Breast epithelium (tissue), 4 donors: ENCODE measurements around the gene DOK5. TPM values are rescaled to one million over a fixed set of nuclear protein-coding genes. Genes with fewer than 3 reads are reported as not detected.

Experiments used
- DNase-seq, 2 donors: peaks; one replicate each; pipeline ENCODE4 v3.0.0-alpha.2; 2019; ENCODE audit warnings: low spot score in 2 of 2
- H3K27ac ChIP-seq, 2 donors: fragments of 200-600 bp; sonication (generic) in 1 of 2; one replicate each; pipeline ENCODE4 v1.5.1; 2016 to 2019; ENCODE audit warnings: mild to moderate bottlenecking in 1 of 2
- H3K27me3 ChIP-seq, 2 donors: fragments of 200-600 bp; sonication (generic) in 1 of 2; one replicate each; pipeline versions ENCODE4 v1.5.1 to v1.6.0; 2017 to 2019; ENCODE audit warnings: control low read depth in 1 of 2, mild to moderate bottlenecking in 1 of 2
- H3K36me3 ChIP-seq: fragments of 200-600 bp; one replicate; pipeline ENCODE4 v1.5.1; 2019
- H3K4me1 ChIP-seq, 2 donors: fragments of 200-600 bp; sonication (generic); one replicate each; pipeline ENCODE4 v1.5.1; 2016 to 2019; ENCODE audit warnings: control low read depth in 1 of 2
- H3K4me3 ChIP-seq, 3 donors: fragments of 200-600 bp; sonication (generic); 1 replicate in 2 of 3; 2 replicates in 1 of 3; pipeline ENCODE4 v1.5.1; 2016 to 2019; ENCODE audit warnings: mild to moderate bottlenecking in 3 of 3, moderate library complexity in 2 of 3
- H3K9me3 ChIP-seq, 2 donors: fragments of 200-600 bp; sonication (generic) in 1 of 2; one replicate each; pipeline ENCODE4 v1.5.1; 2016 to 2019; ENCODE audit warnings: control low read depth in 1 of 2
- POLR2A ChIP-seq: fragments of 450-650 bp; IDR thresholded peaks from one replicate; pipeline ENCODE4 v1.6.1; 2016; ENCODE audit warnings: antibody characterized with exemption, mild to moderate bottlenecking, moderate library complexity
- POLR2AphosphoS5 ChIP-seq, 3 donors: sonication (generic); formaldehyde crosslinking; IDR thresholded peaks; one replicate each; pipeline ENCODE4 v1.6.1; 2017; ENCODE audit warnings: antibody characterized with exemption in 3 of 3
- intact Hi-C: fragments of 100-400 bp; cut with DNase I; formaldehyde crosslinking; loops from one replicate; pipeline ENCODE4 v1.15.1; 2023; ENCODE audit warnings: low total_unique reads
- total RNA-seq, 3 donors: library from RNA; depleted of rRNA; stranded (reverse); fragments of >200 nt; gene quantifications; one replicate each; pipeline ENCODE4 v1.1.0, GENCODE V29; 2016
- TF ChIP-seq, protein P1 (sequence below), 3 donors: fragments of 450-650 bp; IDR thresholded peaks; one replicate each; pipeline ENCODE4 v1.5.1; 2016 to 2017; ENCODE audit warnings: antibody characterized with exemption in 3 of 3, mild to moderate bottlenecking in 3 of 3, moderate library complexity in 3 of 3

Gene DOK5
- total RNA-seq, 3 donors from 2014 or later: 2.0 to 4.0 (median 3.4) TPM

DNA sequence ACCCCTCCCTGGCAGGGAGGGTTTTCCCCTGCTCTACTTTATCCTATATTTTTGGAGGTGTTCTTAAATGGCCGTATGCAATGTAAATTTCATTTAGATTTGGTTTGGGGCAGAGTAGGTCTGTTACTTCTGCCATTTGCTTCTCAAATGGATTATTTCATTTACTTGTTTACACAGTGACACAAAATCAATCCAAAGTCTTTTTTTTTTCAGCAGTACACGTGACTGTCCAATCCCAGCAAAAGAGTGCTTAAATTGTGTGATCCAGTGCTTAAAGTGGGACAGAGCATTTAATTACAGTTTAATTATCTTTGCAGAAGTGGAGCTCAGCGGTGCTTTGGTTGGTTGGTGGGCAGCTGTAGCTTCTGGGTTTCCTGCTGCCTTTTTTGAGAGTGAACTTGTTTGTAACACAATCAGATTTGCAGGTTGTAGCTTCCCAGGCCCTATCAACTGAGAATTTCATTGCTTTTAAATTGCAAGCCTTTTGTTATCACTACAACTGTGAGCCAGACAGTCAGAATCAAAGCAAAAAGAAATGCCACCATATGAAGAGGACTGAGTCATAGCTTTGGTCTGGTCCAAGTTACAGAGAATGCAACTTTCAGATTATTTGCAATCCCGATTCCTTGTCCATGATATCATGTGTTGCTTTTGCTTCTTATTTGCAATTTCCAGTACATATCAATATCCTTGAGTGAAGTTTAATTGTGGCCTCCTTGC, 216.9 kb downstream of the DOK5 start:
- Histone ChIP-seq H3K27ac (no peak overlapping the region), H3K4me3 (no peak overlapping the region), H3K9me3 (no peaks in the 10 kb centered on the region), H3K27me3 (no peaks in the 10 kb centered on the region), H3K4me1 (no peaks in the 10 kb centered on the region), H3K36me3 (no peaks in the 10 kb centered on the region)
- intact Hi-C loops: no loop called here
- TF ChIP-seq, protein P1, sequence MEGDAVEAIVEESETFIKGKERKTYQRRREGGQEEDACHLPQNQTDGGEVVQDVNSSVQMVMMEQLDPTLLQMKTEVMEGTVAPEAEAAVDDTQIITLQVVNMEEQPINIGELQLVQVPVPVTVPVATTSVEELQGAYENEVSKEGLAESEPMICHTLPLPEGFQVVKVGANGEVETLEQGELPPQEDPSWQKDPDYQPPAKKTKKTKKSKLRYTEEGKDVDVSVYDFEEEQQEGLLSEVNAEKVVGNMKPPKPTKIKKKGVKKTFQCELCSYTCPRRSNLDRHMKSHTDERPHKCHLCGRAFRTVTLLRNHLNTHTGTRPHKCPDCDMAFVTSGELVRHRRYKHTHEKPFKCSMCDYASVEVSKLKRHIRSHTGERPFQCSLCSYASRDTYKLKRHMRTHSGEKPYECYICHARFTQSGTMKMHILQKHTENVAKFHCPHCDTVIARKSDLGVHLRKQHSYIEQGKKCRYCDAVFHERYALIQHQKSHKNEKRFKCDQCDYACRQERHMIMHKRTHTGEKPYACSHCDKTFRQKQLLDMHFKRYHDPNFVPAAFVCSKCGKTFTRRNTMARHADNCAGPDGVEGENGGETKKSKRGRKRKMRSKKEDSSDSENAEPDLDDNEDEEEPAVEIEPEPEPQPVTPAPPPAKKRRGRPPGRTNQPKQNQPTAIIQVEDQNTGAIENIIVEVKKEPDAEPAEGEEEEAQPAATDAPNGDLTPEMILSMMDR (IDR thresholded peaks at IDR 0.05): no peak
- TF ChIP-seq POLR2A (no peak), POLR2AphosphoS5 (IDR thresholded peaks at IDR 0.05) (no peak)
- DNase-seq: no peak

DNA sequence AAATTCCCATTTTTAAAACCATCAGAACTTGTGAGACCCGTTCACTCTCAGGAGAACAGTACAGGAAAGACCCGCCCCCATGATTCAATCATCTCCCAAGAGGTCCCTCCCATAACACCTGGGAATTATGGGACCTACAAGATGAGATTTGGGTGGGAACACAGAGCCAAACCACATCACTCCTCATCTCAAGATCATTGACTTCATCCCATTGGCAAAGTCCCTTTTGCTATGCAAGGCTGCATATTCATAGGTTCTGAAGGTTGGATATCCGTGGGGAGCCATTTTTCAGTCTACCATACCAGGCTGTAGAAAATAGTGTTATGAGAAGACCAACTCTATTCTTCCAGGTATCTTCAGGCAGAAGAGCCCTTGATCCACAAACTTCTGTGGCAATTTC, 219.1 kb downstream of the DOK5 start:
- TF ChIP-seq, protein P1 (IDR thresholded peaks at IDR 0.05): no peak
- TF ChIP-seq POLR2A: no peak
- no peak for TF ChIP-seq POLR2AphosphoS5 (IDR thresholded peaks at IDR 0.05)
- H3K4me3 ChIP-seq: no peak overlapping the region
- H3K9me3 ChIP-seq: no peaks in the 10 kb centered on the region
- no peak for DNase-seq
- no peak overlapping the region for H3K27ac ChIP-seq
- no peaks in the 10 kb centered on the region for H3K4me1 ChIP-seq
- intact Hi-C loops: no loop called here
- H3K36me3 ChIP-seq: no peaks in the 10 kb centered on the region
- no peaks in the 10 kb centered on the region for H3K27me3 ChIP-seq

DNA sequence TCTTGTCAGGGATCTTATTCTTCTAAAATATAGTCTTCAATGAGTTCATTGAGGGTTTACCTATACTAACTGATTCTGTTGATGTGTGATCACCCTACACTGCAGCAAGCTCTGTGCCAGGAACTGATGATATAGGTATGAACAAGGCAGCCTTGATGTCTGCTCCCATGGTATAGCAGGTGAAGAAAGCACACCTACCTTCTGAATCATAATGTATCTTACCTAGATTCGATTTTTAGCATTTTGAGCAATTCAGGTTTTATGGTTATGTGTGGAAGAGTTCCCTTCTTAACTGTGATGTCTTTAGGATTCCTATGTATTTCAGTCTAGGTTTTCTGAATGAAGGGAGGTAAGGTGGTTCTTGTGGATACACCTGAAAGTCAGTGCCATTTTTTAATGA, 223.0 kb downstream of the DOK5 start:
- TF ChIP-seq POLR2A (no peak), POLR2AphosphoS5 (IDR thresholded peaks at IDR 0.05) (no peak)
- TF ChIP-seq, protein P1 (IDR thresholded peaks at IDR 0.05): no peak
- no peaks in the 10 kb centered on the region for H3K27me3 ChIP-seq
- DNase-seq: no peak
- no peak overlapping the region for H3K4me3 ChIP-seq
- no peaks in the 10 kb centered on the region for H3K9me3 ChIP-seq
- H3K36me3 ChIP-seq: no peaks in the 10 kb centered on the region
- H3K4me1 ChIP-seq: no peaks in the 10 kb centered on the region
- intact Hi-C loops: no loop called here
- H3K27ac ChIP-seq: no peak overlapping the region
